OCI-LY3 (cell line): Measurements from ENCODE around the gene ACKR3.

Experiments
- H2AFZ ChIP-seq: fragments of 200-600, 300-600 bp; shearing (Covaris generic); 2 replicates; pipeline ENCODE4 v1.6.0; 2014; ENCODE audit warnings: antibody characterized with exemption, low read depth, low read length
- H3K27ac ChIP-seq: fragments of 200-600, 300-600 bp; sonication (generic); 2 replicates; pipeline ENCODE4 v1.5.1; 2014; ENCODE audit warnings: mild to moderate bottlenecking, low read length, moderate library complexity, mixed read lengths
- H3K27me3 ChIP-seq: fragments of 200-600, 300-600 bp; sonication (generic); 2 replicates; pipeline ENCODE4 v1.6.1; 2014; ENCODE audit warnings: low read depth, low read length, mixed read lengths
- H3K36me3 ChIP-seq: fragments of 200-600, 300-600 bp; sonication (generic); replicated peaks from 2 replicates; pipeline ENCODE3; 2014; ENCODE audit warnings: low read depth, low read length, mixed read lengths
- H3K4me1 ChIP-seq: fragments of 300-600, 200-600 bp; sonication (generic); 2 replicates; pipeline ENCODE4 v1.6.1; 2014; ENCODE audit warnings: low read length, mixed read lengths
- H3K4me2 ChIP-seq: fragments of 200-600, 300-600 bp; sonication (generic); 2 replicates; pipeline ENCODE4 v1.6.1; 2014; ENCODE audit warnings: low read length, mixed read lengths
- H3K4me3 ChIP-seq: fragments of 300-600, 200-600 bp; sonication (generic); 2 replicates; pipeline ENCODE4 v1.5.1; 2014; ENCODE audit warnings: antibody characterized with exemption, mild to moderate bottlenecking, low read length, moderate library complexity
- H3K79me2 ChIP-seq: fragments of 300-600, 200-600 bp; shearing (Covaris generic); 2 replicates; pipeline ENCODE4 v1.6.1; 2014; ENCODE audit warnings: mild to moderate bottlenecking, low read length, mixed read lengths
- H3K9ac ChIP-seq: fragments of 300-600, 200-600 bp; shearing (Covaris generic); 2 replicates; pipeline ENCODE4 v1.6.0; 2014; ENCODE audit warnings: mild to moderate bottlenecking, low read length, moderate library complexity
- H3K9me3 ChIP-seq: fragments of 200-600, 300-600 bp; shearing (Covaris generic); 2 replicates; pipeline ENCODE4 v1.6.1; 2014; ENCODE audit warnings: low read length, mixed read lengths; ENCODE audit not compliant: insufficient read depth
- H4K20me1 ChIP-seq: fragments of 200-600, 300-600 bp; sonication (generic); 2 replicates; pipeline ENCODE4 v1.6.1; 2016; ENCODE audit warnings: low read length, mixed read lengths; ENCODE audit not compliant: insufficient read depth
- CTCF ChIP-seq: fragments of 200-600, 300-600 bp; sonication (generic); IDR thresholded peaks from 2 replicates; pipeline ENCODE4 v1.5.1; 2014; ENCODE audit warnings: antibody characterized with exemption, low read length, low read depth
- EZH2phosphoT487 ChIP-seq: fragments of 200-600 bp; shearing (Covaris generic); IDR thresholded peaks from 2 replicates; pipeline ENCODE4 v1.6.1; 2018; ENCODE audit warnings: antibody characterized with exemption, mixed run types, low read depth

ACKR3 gene

GRCh38 chr2:236606023-236606422 is 36.4 kb downstream of the ACKR3 start:
- H3K4me1 ChIP-seq, result no peaks in the 10 kb centered on the region
- no peaks in the 10 kb centered on the region for H3K79me2 ChIP-seq
- H3K9me3 ChIP-seq, result no peaks in the 10 kb centered on the region
- no peaks in the 10 kb centered on the region for H3K36me3 ChIP-seq
- H3K27ac ChIP-seq, result no peak overlapping the region
- TF ChIP-seq CTCF, result no peak
- TF ChIP-seq EZH2phosphoT487, result no peak
- no peaks in the 10 kb centered on the region for H3K27me3 ChIP-seq
- no peak overlapping the region for H3K9ac ChIP-seq
- H3K4me2 ChIP-seq, result no peak overlapping the region
- H2AFZ ChIP-seq, result no peak overlapping the region
- H3K4me3 ChIP-seq, result no peak overlapping the region
- H4K20me1 ChIP-seq, result no peaks in the 10 kb centered on the region

- no peaks in the 10 kb centered on the region for H3K36me3 ChIP-seq
- no peak for TF ChIP-seq EZH2phosphoT487
- TF ChIP-seq CTCF, result no peak
- no peak overlapping the region for H3K27ac ChIP-seq
- H2AFZ ChIP-seq, result no peak overlapping the region
- no peaks in the 10 kb centered on the region for H3K4me1 ChIP-seq
- no peaks in the 10 kb centered on the region for H4K20me1 ChIP-seq
- no peak overlapping the region for H3K4me2 ChIP-seq
- H3K9ac ChIP-seq, result no peak overlapping the region
- H3K27me3 ChIP-seq, result no peaks in the 10 kb centered on the region
- no peaks in the 10 kb centered on the region for H3K9me3 ChIP-seq
- H3K4me3 ChIP-seq, result no peak overlapping the region
- H3K79me2 ChIP-seq, result no peaks in the 10 kb centered on the region
Measured at GRCh38 chr2:236607471-236608187, 38.0 kb downstream of the ACKR3 start.

GRCh38 chr2:236608188-236608525 is 38.5 kb downstream of the ACKR3 start:
- Histone ChIP-seq H3K36me3 (no peaks in the 10 kb centered on the region), H2AFZ (no peak overlapping the region), H3K4me3 (no peak overlapping the region), H3K27ac (no peak overlapping the region), H3K9ac (no peak overlapping the region), H3K79me2 (no peaks in the 10 kb centered on the region), H4K20me1 (no peaks in the 10 kb centered on the region), H3K9me3 (no peaks in the 10 kb centered on the region), H3K4me1 (no peaks in the 10 kb centered on the region), H3K27me3 (no peaks in the 10 kb centered on the region), H3K4me2 (no peak overlapping the region)
- TF ChIP-seq CTCF (no peak), EZH2phosphoT487 (no peak)

GRCh38 chr2:236608710-236609109 is 39.1 kb downstream of the ACKR3 start:
- H4K20me1 ChIP-seq, result no peaks in the 10 kb centered on the region
- H3K4me2 ChIP-seq, result no peak overlapping the region
- no peaks in the 10 kb centered on the region for H3K9me3 ChIP-seq
- H3K36me3 ChIP-seq, result no peaks in the 10 kb centered on the region
- TF ChIP-seq EZH2phosphoT487 (no peak), CTCF (no peak)
- no peaks in the 10 kb centered on the region for H3K27me3 ChIP-seq
- no peak overlapping the region for H3K9ac ChIP-seq
- no peak overlapping the region for H3K4me3 ChIP-seq
- no peaks in the 10 kb centered on the region for H3K79me2 ChIP-seq
- no peaks in the 10 kb centered on the region for H3K4me1 ChIP-seq
- H3K27ac ChIP-seq, result no peak overlapping the region
- H2AFZ ChIP-seq, result no peak overlapping the region
